ENCODE results near the gene CACNG3.
"Not testable (repeated sequence)": the region's sequence is repeated elsewhere in the genome, so short reads cannot be mapped to it uniquely, and the experiment has no call there.

CACNG3 gene

DNA sequence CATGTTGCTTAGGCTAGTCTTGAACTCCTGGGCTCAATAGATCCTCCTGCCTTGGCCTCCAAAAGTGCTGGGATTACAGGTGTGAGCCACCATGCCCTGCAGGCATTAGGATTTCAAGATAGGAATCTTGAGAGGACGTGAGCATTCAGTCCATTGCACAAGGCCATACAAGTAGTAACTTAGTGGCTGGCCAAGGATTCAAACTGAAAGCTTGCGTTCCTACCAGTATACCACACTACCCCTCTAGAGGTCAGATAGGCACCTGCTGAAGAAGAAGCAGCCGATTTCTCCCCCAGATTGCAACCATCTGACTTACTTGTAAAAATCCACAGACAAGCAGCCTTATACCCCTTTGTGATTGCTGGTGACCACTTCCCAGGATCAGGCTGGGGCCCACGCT is 80.9 kb downstream of the CACNG3 start:
- no peak for DNase-seq

- not testable (repeated sequence) for DNase-seq
Measured at GRCh38 chr16:24343829-24344228, 87.7 kb downstream of the CACNG3 start.

DNA sequence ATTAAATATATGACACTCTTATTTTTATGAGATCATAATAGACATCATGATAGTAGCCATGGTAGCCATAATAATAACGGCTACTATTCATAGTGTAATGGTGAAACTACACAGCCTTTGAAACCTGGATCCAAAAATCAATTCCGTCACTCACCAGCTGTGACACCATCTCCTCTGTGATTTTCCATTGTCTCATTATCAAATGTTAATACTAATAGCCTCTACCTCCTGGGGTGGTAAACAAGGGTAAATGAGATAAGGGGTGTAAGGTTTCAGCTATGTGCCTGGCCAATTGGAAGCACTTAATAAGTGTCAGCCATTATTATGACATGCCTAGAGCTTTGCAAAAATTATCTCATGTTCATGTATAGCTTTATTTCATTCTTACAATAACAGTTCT is 88.6 kb downstream of the CACNG3 start:
- no peak for DNase-seq

GRCh38 chr16:24345704-24346103 is 89.6 kb downstream of the CACNG3 start:
- DNase-seq: no peak

- DNase-seq: no peak
Measured at GRCh38 chr16:24346734-24347133, 90.6 kb downstream of the CACNG3 start.

DNA sequence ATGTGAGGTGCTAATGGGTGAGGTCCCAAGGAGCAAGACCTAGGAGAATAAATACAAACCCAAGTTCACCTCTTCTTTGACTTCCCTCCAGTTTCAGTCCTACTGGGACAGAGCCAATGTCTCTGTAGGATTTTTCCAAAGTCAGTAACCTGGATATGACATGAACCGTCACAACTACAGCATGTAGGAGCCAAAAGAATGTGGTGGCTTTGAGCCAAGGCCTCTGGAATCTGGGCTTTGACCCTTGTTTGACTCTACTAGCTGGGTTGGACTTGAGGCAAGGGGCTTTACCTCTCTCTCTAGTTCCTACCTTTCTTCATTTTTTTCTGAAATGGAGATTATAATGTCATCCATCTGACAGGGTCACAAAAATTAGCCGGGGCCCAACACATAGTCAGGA is 91.4 kb downstream of the CACNG3 start:
- no peak for DNase-seq

- no peak for DNase-seq
Measured at GRCh38 chr16:24348545-24349290, 92.6 kb downstream of the CACNG3 start.

GRCh38 chr16:24349320-24349719 is 93.2 kb downstream of the CACNG3 start:
- no peak for DNase-seq

- no peak for DNase-seq
Measured at GRCh38 chr16:24352746-24353145, 96.6 kb downstream of the CACNG3 start.

GRCh38 chr16:24353622-24354021 is 97.5 kb downstream of the CACNG3 start:
- no peak for DNase-seq

DNA sequence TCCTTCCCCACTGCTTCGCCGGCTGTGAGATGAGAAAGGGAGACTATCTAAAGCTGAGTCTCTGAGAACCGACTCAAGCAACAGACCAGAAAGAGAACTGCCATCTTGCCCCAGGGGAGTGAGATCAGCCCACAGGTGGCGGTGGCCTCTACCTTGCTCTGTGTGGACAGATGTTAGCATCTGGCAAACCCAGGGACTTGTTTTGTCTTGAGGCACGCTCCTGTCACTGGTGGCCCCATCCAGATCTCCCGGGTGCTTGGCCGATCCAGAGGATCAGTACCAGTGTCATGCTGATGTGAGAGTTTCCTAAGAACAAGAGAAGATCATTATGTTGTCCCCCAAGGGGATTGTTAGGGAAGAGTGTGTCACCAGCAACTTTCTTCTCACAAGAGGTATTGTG is 101.4 kb downstream of the CACNG3 start:
- DNase-seq: no peak

DNA sequence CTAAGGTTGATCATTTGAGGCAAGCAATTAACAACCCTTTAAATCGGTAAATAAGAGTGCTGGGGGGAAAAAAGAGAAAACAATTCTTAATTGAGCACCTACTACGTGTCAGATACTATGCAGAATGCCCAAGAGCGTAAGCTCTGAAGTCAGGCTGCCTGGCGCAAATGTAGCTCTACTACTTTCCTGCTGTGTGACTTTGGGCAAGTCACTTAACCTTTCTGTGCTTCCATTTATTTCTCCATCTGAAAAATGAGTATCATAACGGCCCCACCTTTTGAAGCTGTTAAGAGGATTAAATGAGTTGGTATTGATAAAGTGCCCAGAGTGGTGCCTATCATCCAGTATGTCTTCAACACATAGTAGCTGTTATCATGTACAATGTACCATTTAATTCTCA is 102.0 kb downstream of the CACNG3 start:
- no peak for DNase-seq

DNA sequence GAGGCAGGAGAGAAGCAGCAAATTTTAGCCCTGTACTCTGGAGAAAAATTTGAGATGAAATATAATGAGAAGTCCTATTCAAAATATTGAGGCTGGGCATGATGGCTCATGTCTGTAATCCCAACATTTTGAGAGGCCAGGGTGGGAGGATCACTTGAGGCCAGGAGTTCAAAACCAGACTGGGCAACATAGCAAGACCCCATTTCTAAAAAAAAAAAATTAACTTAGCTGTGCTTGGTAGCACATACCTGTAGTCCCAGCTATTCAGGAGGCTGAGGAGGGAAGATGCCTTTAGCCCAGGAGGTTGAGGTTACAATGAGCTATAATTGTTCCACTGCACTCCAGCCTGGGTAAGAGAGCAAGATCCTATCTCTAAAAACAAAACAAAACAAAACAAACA is 103.4 kb downstream of the CACNG3 start:
- no peak for DNase-seq

GRCh38 chr16:24360936-24361335 is 104.8 kb downstream of the CACNG3 start:
- no peak for DNase-seq

GRCh38 chr16:24364596-24364995 is 108.5 kb downstream of the CACNG3 start:
- DNase-seq: no peak

DNA sequence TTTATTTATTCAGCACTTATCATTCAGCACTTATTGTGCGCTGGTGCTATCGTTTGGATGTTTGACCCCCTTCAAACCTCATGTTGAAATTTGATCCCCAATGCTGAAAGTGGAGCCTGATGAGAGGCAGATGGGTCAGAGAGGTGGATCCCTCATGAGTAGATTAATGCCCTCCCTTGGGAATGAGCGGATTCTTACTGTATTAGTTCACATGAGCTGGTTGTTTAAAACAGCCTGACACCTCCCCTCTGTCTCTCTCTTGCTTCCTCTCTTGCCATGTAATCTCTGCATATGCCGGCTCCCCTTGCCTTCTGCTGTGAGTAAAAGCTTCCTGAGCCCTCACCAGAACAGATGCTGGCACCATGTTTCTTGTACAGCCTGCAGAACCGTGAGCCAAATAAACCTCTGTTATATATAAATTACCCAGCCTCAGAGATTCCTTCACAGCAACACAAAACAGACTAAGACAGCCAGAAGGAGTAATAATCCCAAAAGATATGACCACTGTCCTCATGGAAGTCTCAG is 111.1 kb downstream of the CACNG3 start:
- DNase-seq: no peak

- DNase-seq: no peak
Measured at GRCh38 chr16:24372824-24373223, 116.7 kb downstream of the CACNG3 start.

DNA sequence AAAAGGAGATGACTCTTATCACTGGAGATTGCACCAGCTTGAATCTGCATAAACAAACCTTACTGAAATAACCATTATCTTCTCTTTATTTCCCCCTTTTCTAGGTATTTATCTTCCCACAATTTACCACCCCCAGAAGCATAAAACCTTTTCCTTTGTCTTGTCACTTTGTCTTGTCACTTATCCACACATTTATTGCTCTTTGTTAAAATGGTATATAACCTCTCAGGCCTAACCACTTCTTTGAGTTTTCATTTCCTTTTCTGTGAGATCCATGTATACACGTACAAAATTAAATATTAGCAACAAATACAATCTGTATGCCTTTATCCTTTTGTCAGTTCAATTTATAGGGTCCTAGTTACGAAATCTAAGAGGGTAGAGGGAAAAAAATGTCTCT is 122.9 kb downstream of the CACNG3 start:
- DNase-seq: no peak

- DNase-seq: no peak
Measured at GRCh38 chr16:24381470-24382118, 125.5 kb downstream of the CACNG3 start.

- DNase-seq: no peak
Measured at GRCh38 chr16:24382762-24383407, 126.8 kb downstream of the CACNG3 start.

GRCh38 chr16:24394341-24394740 is 138.2 kb downstream of the CACNG3 start:
- DNase-seq: no peak

- DNase-seq: no peak
Measured at GRCh38 chr16:24396350-24397271, 140.5 kb downstream of the CACNG3 start.

DNA sequence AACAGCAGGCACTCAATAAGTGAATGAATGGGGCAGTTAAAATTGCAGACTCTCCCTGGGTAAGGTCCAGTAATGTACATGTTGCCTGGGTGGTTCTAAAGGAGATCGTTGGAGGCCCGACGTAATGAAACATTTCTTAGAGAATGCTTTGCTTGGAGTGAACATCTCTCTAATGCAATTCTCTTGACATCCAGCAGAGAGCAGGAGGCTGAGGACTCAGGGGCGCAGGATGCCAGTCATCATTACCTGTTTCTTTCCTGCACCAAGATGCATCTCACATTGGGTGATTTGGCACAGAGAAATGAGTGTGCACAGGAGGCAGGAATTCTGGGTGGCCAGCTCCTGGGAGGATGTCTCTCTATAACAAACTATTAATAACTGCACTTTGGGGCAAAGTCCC is 152.9 kb downstream of the CACNG3 start:
- DNase-seq: no peak
